ENCODE measurements around the gene RWDD4. TPM values are rescaled to one million over a fixed set of nuclear protein-coding genes. Genes with fewer than 3 reads are reported as not detected.

The RWDD4 gene
- total RNA-seq, 1 donor from 2014 or later = 15.9 TPM

- no peak for DNase-seq (ENCODE audit: low spot score)
Measured at GRCh38 chr4:183601381-183601780, 57.6 kb downstream of the RWDD4 start.

GRCh38 chr4:183600189-183600685, 58.7 kb downstream of the RWDD4 start:
- DNase-seq (ENCODE audit: low spot score) = no peak

DNA sequence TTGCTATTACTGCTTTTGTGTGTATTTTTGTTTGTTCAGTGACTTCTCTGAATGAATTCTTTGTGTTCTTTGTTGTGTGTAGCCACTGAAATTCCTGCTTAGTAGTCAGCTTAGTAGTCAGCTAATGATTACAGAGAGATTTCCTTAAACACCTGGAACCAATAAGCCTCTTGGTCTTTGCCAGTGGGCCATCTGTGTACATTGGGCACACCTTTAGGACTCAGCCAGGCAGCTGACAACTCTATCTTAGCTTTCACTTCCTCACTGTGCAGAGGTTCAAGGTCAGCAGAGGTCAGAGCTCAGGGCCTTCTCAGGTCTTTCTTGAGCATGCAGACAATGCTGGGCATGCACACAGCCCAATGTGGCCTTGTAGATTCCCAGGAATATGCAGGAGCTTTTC, 59.3 kb downstream of the RWDD4 start:
- DNase-seq (ENCODE audit: low spot score) = no peak

DNA sequence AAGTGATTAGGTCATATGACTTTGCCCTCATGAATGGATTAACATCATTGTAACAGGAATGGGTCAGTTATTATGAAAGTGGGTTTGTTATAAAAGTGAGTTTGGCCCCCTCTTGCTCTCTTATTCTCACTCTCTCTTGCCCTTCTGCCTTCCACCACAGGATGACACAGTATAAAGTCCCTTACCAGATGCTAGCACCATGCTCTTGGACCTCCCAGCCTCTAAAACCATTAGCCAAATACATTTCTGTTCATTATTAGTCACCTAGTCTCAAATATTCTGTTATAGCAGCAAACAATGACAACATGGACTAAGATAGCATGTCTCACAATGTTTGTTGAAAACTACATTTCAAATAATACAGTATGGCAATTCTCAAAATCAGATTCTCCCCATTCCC, 59.7 kb downstream of the RWDD4 start:
- no peak for DNase-seq (ENCODE audit: low spot score)

DNA sequence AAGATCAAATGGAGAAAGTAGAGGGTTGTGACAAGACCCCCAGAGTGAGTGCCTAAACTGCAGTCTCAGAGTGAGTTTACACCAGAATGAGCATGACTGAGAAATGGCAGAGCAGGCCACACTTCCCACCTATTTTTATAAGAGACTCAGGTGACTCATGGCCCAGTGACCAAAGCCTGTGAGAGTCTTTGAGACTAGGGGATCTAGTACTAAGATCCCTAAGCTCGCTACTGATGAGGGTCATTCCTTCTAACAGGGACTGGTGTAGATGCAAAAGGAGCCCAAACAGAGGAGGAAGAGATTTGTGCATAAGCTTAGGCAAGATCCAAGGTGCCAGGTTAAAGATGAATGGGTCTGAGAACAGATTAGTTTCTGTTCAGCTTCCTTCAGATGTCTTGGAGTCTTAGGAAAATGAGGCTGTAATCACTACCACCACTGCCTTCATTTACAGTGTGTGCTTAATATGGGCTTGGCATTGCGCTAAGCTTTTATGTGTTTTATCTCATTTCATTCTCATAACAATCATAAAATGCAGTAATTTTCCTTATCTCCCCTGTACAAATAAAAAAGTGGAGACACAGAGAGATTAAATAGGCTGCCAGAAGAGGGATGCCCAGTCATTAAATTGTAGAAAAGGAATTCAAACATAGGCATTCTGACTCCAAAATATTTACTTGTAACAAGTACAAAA, 62.8 kb downstream of the RWDD4 start:
- DNase-seq (ENCODE audit: low spot score) = no peak

GRCh38 chr4:183594823-183595222, 64.2 kb downstream of the RWDD4 start:
- no peak for DNase-seq (ENCODE audit: low spot score)

DNA sequence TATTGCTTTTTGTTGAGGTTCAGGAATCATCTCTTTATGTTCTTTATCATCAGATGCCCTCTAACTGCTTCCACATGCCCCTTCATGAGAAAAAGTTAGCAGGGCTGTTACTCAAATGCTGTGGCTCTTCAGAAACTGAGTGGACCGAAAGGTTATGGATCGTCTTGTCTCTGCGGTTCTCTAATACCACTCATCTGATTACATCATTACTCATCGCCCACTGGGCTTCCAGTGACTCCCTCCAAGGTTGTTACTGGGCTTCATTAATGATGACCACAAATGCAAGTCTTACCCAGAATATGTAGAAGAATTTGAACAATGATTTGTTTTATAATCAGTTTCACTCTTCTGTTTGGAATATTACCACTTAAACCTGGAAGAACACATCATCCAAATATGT, 67.7 kb downstream of the RWDD4 start:
- DNase-seq (ENCODE audit: low spot score) = no peak

Other genes with a start within 250 kb of the RWDD4 start
- gene CDKN2AIP, start 214.5 kb downstream of the RWDD4 start, total RNA-seq = 8.1 TPM
- 6.9 TPM for gene ING2, start 154.1 kb downstream of the RWDD4 start, total RNA-seq
- gene TRAPPC11, start 108 bp upstream of the RWDD4 start, total RNA-seq = 31.6 TPM
- gene STOX2, start 246.1 kb upstream of the RWDD4 start, total RNA-seq = 6.2 TPM